K562 (cell line): ENCODE results near the gene PLA2R1. TPM values are rescaled to one million over a fixed set of nuclear protein-coding genes. Genes with fewer than 3 reads are reported as not detected.
A peak's percentile ranks its signal among the peaks of the same experiment; 100 is the strongest.

Experiments used
- HDGF ChIP-seq: fragments of 450-650 bp; IDR thresholded peaks from 2 replicates; pipeline ENCODE4 v1.6.1; 2016
- HOXB6 ChIP-seq: fragments of 250-450 bp; sonication (Bioruptor Pico); IDR thresholded peaks from 2 replicates; pipeline ENCODE4 v1.5.1; 2022; ENCODE audit warnings: mild to moderate bottlenecking, borderline replicate concordance
- MAZ ChIP-seq, 2 experiments: fragments of 450-650 bp in 1 of 2; sonication (generic) in 1 of 2; formaldehyde crosslinking; IDR thresholded peaks in 1 of 2; conservative IDR thresholded peaks in 1 of 2; 2 replicates each; pipeline versions ENCODE4 v1.4.0 to v1.5.0; 2020; ENCODE audit warnings: mild to moderate bottlenecking in 1 of 2, missing genetic modification reagents in 1 of 2
- NR3C1 ChIP-seq: sonication (generic); formaldehyde crosslinking; IDR thresholded peaks from 2 replicates; pipeline ENCODE4 v1.8.1; 2022; ENCODE audit warnings: missing genetic modification reagents
- PML ChIP-seq: IDR thresholded peaks from 2 replicates; pipeline ENCODE4 v1.6.1; 2012; ENCODE audit warnings: low read length, inconsistent platforms
- POLR2G ChIP-seq: fragments of 200-400 bp; formaldehyde crosslinking; IDR thresholded peaks from 2 replicates; pipeline ENCODE4 v1.6.1; 2017; ENCODE audit warnings: low read depth, mild to moderate bottlenecking, antibody characterized with exemption, low read length, moderate library complexity
- RBFOX2 ChIP-seq: fragments of 200-400 bp; formaldehyde crosslinking; IDR thresholded peaks from 2 replicates; pipeline ENCODE4 v1.6.1; 2017; ENCODE audit warnings: low read depth, mild to moderate bottlenecking, low read length, moderate library complexity
- TCF3 ChIP-seq: sonication (generic); formaldehyde crosslinking; IDR thresholded peaks from 2 replicates; pipeline ENCODE4 v1.4.0; 2020; ENCODE audit warnings: mild to moderate bottlenecking, missing genetic modification reagents
- polyA plus RNA-seq, 8 experiments: library from polyadenylated mRNA; depleted of rRNA in 4 of 8; stranded (reverse) in 5 of 8; unstranded in 3 of 8; fragments of >200 nt; fragmentation: Nextera tagmentation in 2 of 8; fragmentation: Illumina TruSeq in 1 of 8; extraction: Ambion mirVana in 2 of 8; extraction: Trizol in 1 of 8; gene quantifications; 2 replicates each; pipeline versions ENCODE4 v1.2.1 to v1.2.3, GENCODE V29; 2011 to 2014; ENCODE audit warnings: inconsistent platforms in 1 of 8, missing spikeins in 1 of 8
- total RNA-seq, 7 experiments: library from RNA; depleted of rRNA in 6 of 7; stranded (reverse); fragments of >200 nt in 6 of 7; fragmentation: Illumina TruSeq in 2 of 7; extraction: Trizol in 2 of 7; gene quantifications; 2 replicates each; pipeline versions ENCODE4 v1.2.1 to v1.2.3, GENCODE V29; 2011 to 2021; ENCODE audit warnings: low replicate concordance in 1 of 7
- TF ChIP-seq, protein P1 (sequence below), 2 experiments: IDR thresholded peaks; 2 replicates each; pipeline ENCODE4 v1.6.1; 2011; ENCODE audit warnings: borderline replicate concordance in 1 of 2, control low read depth in 1 of 2, low read depth in 1 of 2, low read length in 1 of 2, mild to moderate bottlenecking in 1 of 2, mixed read lengths in 1 of 2, moderate library complexity in 1 of 2; ENCODE audit not compliant: insufficient read depth in 1 of 2, insufficient read length in 1 of 2, poor library complexity in 1 of 2, severe bottlenecking in 1 of 2; ENCODE audit errors: extremely low read depth in 1 of 2
- TF ChIP-seq, protein P2 (sequence below): sonication (generic); formaldehyde crosslinking; IDR thresholded peaks from 2 replicates; pipeline ENCODE4 v1.8.1; 2022; ENCODE audit warnings: missing genetic modification reagents
- TF ChIP-seq, protein P3 (sequence below): sonication (generic); formaldehyde crosslinking; IDR thresholded peaks from 2 replicates; pipeline ENCODE4 v1.8.0; 2022; ENCODE audit warnings: mild to moderate bottlenecking, missing genetic modification reagents
- TF ChIP-seq, protein P4 (sequence below): sonication (generic); formaldehyde crosslinking; IDR thresholded peaks from 2 replicates; pipeline ENCODE4 v1.8.0; 2022; ENCODE audit warnings: missing genetic modification reagents, mild to moderate bottlenecking, moderate library complexity, borderline replicate concordance

PLA2R1 gene
- total and polyA plus RNA-seq, 9 of the 15 experiments (the other 6 are each of a cell fraction or from before 2014, with no cell fraction given): not detected

DNA sequence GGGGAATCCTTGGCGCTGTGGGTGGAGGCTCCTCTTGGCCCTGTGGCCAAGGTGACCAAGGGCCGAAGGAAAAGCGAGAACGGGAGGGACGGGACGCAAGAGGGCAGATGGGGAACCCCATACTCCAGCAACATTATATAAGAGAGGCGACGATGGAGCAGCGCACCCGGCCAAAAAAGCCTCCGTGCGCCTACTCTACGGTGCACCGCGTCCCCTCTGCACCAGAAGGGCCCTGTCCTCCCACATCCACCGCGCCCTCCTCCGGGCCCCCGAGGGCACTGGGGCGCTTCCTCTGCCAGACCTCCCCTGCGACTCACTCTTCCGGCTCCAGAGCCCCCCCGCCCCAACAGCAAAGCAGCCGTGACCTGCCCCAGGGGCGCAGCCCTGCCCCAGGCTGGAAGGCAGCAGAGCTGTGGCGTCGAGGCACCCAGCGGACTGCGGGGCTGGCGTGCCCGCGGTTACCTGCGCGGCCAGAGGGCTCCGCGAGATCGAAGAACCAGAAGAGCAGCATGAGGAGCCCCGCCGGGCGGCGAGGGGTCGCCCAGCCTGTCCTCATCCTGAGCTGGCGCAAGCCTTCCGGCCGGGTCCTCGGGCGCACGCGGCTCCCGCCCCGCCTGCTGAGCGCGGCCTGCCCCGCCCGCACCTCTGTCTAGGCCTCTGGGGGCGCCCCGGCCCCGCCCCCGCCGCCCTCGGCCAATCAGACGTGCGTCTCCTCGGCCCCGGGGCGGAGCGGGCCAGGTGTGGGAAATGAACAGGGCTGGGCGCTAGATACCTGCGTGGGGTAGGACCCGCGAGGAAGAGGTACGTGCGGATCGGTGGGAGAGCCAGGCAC is 158.1 kb downstream of the PLA2R1 start, which contains the start of gene LY75 (continued):
- no peak for TF ChIP-seq RBFOX2
- TF ChIP-seq HOXB6 (CRISPR knock-in tag): no peak
- TF ChIP-seq PML: no peak
- no peak for TF ChIP-seq HDGF
- TF ChIP-seq, protein P1, sequence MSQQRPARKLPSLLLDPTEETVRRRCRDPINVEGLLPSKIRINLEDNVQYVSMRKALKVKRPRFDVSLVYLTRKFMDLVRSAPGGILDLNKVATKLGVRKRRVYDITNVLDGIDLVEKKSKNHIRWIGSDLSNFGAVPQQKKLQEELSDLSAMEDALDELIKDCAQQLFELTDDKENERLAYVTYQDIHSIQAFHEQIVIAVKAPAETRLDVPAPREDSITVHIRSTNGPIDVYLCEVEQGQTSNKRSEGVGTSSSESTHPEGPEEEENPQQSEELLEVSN (IDR thresholded peaks at IDR 0.05; ENCODE audit: borderline replicate concordance in 1 of 2, extremely low read depth in 1 of 2, insufficient read depth in 1 of 2, insufficient read length in 1 of 2, low read depth in 1 of 2, low read length in 1 of 2, poor library complexity in 1 of 2, severe bottlenecking in 1 of 2): peak; percentile 75 to 96
- 0 out of 2 replicates have a peak, but pooled peaks have one; percentile 58 for TF ChIP-seq NR3C1 (CRISPR knock-in tag)
- TF ChIP-seq, protein P2, sequence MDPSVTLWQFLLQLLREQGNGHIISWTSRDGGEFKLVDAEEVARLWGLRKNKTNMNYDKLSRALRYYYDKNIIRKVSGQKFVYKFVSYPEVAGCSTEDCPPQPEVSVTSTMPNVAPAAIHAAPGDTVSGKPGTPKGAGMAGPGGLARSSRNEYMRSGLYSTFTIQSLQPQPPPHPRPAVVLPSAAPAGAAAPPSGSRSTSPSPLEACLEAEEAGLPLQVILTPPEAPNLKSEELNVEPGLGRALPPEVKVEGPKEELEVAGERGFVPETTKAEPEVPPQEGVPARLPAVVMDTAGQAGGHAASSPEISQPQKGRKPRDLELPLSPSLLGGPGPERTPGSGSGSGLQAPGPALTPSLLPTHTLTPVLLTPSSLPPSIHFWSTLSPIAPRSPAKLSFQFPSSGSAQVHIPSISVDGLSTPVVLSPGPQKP (CRISPR knock-in tag): no peak
- TF ChIP-seq, protein P3, sequence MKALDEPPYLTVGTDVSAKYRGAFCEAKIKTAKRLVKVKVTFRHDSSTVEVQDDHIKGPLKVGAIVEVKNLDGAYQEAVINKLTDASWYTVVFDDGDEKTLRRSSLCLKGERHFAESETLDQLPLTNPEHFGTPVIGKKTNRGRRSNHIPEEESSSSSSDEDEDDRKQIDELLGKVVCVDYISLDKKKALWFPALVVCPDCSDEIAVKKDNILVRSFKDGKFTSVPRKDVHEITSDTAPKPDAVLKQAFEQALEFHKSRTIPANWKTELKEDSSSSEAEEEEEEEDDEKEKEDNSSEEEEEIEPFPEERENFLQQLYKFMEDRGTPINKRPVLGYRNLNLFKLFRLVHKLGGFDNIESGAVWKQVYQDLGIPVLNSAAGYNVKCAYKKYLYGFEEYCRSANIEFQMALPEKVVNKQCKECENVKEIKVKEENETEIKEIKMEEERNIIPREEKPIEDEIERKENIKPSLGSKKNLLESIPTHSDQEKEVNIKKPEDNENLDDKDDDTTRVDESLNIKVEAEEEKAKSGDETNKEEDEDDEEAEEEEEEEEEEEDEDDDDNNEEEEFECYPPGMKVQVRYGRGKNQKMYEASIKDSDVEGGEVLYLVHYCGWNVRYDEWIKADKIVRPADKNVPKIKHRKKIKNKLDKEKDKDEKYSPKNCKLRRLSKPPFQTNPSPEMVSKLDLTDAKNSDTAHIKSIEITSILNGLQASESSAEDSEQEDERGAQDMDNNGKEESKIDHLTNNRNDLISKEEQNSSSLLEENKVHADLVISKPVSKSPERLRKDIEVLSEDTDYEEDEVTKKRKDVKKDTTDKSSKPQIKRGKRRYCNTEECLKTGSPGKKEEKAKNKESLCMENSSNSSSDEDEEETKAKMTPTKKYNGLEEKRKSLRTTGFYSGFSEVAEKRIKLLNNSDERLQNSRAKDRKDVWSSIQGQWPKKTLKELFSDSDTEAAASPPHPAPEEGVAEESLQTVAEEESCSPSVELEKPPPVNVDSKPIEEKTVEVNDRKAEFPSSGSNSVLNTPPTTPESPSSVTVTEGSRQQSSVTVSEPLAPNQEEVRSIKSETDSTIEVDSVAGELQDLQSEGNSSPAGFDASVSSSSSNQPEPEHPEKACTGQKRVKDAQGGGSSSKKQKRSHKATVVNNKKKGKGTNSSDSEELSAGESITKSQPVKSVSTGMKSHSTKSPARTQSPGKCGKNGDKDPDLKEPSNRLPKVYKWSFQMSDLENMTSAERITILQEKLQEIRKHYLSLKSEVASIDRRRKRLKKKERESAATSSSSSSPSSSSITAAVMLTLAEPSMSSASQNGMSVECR (CRISPR knock-in tag): no peak
- no peak for TF ChIP-seq POLR2G
- TF ChIP-seq MAZ (CRISPR knock-in tag; conservative IDR thresholded peaks at IDR 0.05 in 1 of 2, IDR thresholded peaks at IDR 0.05 in 1 of 2): 0 out of 4 replicates have a peak, but pooled peaks of 1 of the 2 experiments have one; percentile 22
- TF ChIP-seq, protein P4, sequence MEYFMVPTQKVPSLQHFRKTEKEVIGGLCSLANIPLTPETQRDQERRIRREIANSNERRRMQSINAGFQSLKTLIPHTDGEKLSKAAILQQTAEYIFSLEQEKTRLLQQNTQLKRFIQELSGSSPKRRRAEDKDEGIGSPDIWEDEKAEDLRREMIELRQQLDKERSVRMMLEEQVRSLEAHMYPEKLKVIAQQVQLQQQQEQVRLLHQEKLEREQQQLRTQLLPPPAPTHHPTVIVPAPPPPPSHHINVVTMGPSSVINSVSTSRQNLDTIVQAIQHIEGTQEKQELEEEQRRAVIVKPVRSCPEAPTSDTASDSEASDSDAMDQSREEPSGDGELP: peak; percentile 26; the same call in 1 of the 2 replicates
- TF ChIP-seq TCF3 (CRISPR knock-in tag): no peak
